C4-2B (cell line): ENCODE measurements around the gene DCDC2C.
"Not testable (repeated sequence)": the region's sequence is repeated elsewhere in the genome, so short reads cannot be mapped to it uniquely, and the experiment has no call there.

Experiments used
- H3K27ac ChIP-seq: fragments of 450-650 bp; 2 replicates; pipeline ENCODE4 v1.5.1; 2017
- ZFX ChIP-seq: fragments of 450-650 bp; IDR thresholded peaks from 2 replicates; pipeline ENCODE4 v1.6.1; 2017
- TF ChIP-seq, protein P1 (sequence below): fragments of 450-650 bp; conservative IDR thresholded peaks from 2 replicates; pipeline ENCODE4 v1.5.1; 2017; ENCODE audit warnings: mild to moderate bottlenecking

Gene DCDC2C

DNA sequence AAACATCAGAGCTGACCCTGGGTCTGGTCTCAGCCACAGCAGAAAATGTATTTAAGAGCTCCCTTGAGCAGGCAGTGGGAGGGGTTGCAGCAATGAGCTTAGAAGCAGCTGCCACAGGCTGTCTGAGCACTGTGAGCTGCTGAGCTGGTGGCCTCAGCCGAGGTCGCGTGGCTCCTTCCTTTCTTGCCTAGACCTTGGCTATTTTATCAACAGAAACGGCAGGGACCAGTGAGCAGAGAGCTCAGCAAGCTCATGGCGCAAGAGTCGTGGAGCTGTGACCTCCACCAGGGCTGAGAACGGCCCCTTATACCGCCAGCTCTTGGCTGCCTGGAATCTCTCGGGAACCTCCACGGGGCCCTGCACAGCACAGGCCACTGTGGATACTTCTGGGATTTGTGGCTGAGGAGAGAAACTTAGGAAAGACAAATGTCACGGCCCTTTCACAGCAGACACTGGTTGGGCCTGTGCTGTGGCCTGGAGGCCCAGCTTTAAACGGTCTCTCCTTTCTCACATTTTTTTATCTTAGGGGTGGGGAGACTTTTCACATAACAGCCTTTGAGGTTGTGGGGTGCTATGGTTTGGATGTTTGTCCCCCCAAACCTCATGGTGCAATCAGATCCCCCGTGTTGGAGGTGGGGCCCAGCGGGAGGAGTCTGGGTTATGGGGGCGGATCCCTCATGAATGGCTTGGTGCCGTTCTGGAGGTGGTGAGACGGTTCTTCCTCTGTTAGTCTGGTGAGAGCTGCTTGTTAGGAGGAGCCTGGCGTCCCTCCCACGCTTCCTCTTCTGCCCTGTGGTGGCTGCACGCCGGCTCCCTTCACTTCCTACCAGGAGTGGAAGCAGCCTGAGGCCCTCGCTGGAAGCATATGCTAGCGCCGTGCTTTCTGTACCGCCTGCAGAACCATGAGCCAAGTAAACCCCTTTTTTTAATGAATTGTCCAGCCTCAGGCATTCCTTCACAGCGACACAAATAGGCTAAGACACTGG, 43.6 kb upstream of the DCDC2C start:
- H3K27ac ChIP-seq: no peak overlapping the region
- TF ChIP-seq, protein P1, sequence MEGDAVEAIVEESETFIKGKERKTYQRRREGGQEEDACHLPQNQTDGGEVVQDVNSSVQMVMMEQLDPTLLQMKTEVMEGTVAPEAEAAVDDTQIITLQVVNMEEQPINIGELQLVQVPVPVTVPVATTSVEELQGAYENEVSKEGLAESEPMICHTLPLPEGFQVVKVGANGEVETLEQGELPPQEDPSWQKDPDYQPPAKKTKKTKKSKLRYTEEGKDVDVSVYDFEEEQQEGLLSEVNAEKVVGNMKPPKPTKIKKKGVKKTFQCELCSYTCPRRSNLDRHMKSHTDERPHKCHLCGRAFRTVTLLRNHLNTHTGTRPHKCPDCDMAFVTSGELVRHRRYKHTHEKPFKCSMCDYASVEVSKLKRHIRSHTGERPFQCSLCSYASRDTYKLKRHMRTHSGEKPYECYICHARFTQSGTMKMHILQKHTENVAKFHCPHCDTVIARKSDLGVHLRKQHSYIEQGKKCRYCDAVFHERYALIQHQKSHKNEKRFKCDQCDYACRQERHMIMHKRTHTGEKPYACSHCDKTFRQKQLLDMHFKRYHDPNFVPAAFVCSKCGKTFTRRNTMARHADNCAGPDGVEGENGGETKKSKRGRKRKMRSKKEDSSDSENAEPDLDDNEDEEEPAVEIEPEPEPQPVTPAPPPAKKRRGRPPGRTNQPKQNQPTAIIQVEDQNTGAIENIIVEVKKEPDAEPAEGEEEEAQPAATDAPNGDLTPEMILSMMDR: no peak
- no peak for TF ChIP-seq ZFX

DNA sequence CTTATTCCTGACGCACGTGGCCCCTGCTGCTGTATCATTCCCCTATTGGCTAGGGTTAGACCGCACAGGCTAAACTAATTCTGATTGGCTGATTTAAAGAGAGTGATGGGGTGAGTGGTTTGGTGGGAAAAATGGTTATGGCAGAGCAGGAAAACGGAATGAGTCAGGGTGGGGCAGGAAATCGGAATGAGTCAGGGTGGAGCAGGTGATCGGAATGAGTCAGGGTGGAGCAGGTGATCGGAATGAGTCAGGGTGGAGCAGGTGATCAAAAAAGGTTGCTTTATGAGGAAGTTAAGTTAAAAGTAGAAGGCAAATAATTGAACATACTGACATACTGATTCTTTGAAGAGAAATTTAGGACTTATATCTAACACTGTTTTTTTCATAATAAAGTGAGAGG, 42.7 kb upstream of the DCDC2C start:
- H3K27ac ChIP-seq: not testable (repeated sequence)

DNA sequence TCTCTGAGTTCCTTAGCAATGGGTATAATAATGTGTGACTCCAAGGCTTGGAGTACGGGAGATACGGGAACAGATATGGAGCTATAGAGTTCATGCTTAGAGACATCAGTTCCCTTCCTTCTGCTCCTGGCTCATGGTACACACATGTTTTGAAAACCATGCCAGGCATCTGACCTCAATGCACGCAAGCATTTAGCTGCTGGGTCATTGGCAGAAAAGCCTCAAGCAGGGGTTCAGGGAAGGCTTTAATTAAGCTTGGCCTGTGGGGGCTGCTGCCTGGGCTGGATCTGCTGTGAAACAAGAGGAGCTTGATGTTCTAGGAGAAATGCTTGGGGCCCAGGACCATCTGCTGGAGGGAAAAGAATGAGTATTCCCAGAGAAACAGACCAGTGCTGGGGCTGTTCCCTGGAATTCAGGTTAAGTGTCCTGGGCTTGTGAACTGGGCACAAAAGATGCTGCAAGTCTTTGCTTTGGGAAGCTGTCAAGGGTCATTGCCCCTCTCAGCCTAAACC, 42.2 kb upstream of the DCDC2C start:
- H3K27ac ChIP-seq: no peak overlapping the region
- no peak for TF ChIP-seq ZFX
- TF ChIP-seq, protein P1: no peak

DNA sequence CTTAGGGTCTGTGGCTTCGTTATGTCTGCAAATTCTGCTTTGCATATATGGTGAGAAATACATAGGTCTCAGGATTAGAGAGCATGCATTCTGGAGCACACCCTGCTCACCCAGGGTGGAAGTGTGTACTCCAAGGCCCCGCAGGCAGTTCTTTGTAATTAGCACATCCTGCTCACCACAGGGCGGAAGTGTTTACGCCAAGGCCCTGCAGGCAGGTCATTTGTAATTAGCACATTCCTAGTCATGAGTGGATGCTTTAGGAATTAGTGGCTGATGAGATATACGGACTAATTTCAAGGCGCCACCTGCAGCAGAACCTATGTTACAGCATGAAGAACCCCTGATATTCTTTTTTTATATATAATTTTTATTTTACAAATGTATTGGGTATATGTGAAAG, 41.1 kb upstream of the DCDC2C start:
- no peak overlapping the region for H3K27ac ChIP-seq
- TF ChIP-seq, protein P1: no peak
- no peak for TF ChIP-seq ZFX

DNA sequence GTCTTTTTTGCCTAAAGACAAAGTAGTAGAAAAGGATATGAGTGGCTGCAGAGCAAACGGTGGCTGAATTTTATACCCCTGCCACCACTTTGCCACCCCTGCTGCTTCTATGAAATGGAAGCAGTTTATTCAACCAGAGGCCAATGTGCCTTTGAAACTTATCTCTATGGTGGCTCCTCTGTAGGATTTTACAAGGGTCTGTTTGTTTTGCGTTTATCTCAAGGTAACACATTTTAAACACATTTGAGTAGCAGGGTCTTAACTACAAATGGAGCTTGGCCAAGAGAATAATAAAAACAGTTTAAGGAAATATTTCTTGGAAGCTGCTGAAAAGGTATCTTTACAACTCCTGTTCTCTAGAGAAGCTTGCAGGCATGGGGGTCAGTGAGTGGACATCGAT, 39.3 kb upstream of the DCDC2C start:
- no peak overlapping the region for H3K27ac ChIP-seq
- TF ChIP-seq, protein P1: no peak
- no peak for TF ChIP-seq ZFX

DNA sequence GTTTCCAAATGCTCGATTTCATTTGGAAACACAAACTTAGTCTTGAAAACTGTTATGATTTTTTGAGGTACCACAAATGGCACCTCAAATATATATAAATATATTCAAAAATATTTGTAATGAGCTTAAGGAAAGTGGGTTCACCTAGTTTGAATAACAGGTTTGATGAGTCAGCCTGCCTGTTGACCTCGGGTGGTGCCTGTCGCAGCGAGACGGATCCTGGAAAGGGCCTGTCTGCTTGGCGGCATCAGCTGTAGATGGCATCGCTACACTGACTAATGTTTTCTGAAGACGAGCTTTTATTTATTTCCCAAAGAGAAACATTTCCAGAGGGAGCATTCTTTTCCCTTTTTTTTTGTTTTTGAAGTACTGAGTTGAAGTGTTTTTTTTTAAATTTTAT, 38.5 kb upstream of the DCDC2C start:
- no peak for TF ChIP-seq ZFX
- TF ChIP-seq, protein P1: no peak
- H3K27ac ChIP-seq: no peak overlapping the region

GRCh38 chr2:3665886-3666612, 37.3 kb upstream of the DCDC2C start:
- TF ChIP-seq ZFX: no peak
- TF ChIP-seq, protein P1: no peak

More at GRCh38 chr2:3665886-3666612, 37.3 kb upstream of the DCDC2C start:
- no peak overlapping the region for H3K27ac ChIP-seq
